ENCODE measurements around the gene ZNF391. TPM values are rescaled to one million over a fixed set of nuclear protein-coding genes. Genes with fewer than 3 reads are reported as not detected.

The ZNF391 gene
- total RNA-seq, 1 experiment from 2014 or later: 5.4 TPM

DNA sequence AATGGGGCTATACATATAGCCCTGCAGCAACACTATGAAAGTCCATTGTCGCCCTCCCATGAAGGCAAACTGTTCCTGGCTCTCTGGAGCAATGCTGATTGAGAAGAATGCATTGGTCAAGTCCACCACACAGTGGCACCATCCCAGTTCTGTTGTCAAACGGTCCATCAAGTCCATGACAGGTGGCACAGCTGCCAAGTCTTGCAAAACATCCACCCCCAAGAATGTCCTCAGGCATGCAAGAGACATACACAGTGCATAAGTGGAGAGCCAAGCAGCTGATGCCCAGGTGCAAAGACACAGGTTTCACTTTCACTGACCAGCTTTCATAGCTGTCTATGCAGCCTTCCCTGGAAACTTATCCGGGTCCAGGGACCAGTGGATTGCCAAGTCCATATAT, 17.5 kb downstream of the ZNF391 start:
- Histone ChIP-seq H3K79me2 (ENCODE audit: insufficient read depth, low read length) (no peaks in the 10 kb centered on the region), H4K91ac (ENCODE audit: insufficient read length, low read depth, low read length) (no peak overlapping the region), H3K79me1 (ENCODE audit: insufficient read depth, low read depth, low read length, poor library complexity, severe bottlenecking) (no peaks in the 10 kb centered on the region), H2BK20ac (ENCODE audit: low read depth, low read length, poor library complexity, severe bottlenecking) (no peak overlapping the region), H3K9ac (ENCODE audit: extremely low read depth, insufficient read length, low read length) (no peak overlapping the region), H3K23me2 (ENCODE audit: insufficient read length, low read depth, low read length, poor library complexity, severe bottlenecking) (no peaks in the 10 kb centered on the region), H3K9me3 (ENCODE audit: control insufficient read depth, low read depth, low read length) (peaks cover 16% of the 10 kb centered on the region), H3T11ph (ENCODE audit: low read length) (no peak overlapping the region), H4K5ac (ENCODE audit: insufficient read length, low read depth, low read length) (no peak overlapping the region), H2BK12ac (ENCODE audit: insufficient read length, low read depth, low read length) (no peak overlapping the region), H3K23ac (ENCODE audit: insufficient read length, low read depth, low read length) (no peak overlapping the region), H3K4me2 (ENCODE audit: insufficient read depth, insufficient read length, low read length) (no peak overlapping the region), H3K14ac (ENCODE audit: insufficient read depth, low read length) (no peak overlapping the region), H3K27me3 (ENCODE audit: insufficient read depth, low read length) (no peaks in the 10 kb centered on the region), H4K20me1 (ENCODE audit: control insufficient read depth, insufficient read depth, insufficient read length) (no peaks in the 10 kb centered on the region), H3K18ac (ENCODE audit: insufficient read length, low read depth, low read length) (no peak overlapping the region), H3K4ac (ENCODE audit: low read depth, low read length) (no peak overlapping the region), H4K8ac (replicated peaks; ENCODE audit: insufficient read length, low read depth, low read length) (no peak overlapping the region), H2AK5ac (ENCODE audit: insufficient read length, low read length) (no peak overlapping the region), H3K4me1 (ENCODE audit: insufficient read depth, low read length) (no peaks in the 10 kb centered on the region), H3K27ac (ENCODE audit: insufficient read length, low read depth, low read length) (no peak overlapping the region), H3K56ac (ENCODE audit: insufficient read length, low read depth, low read length) (no peak overlapping the region), H2BK15ac (ENCODE audit: low read depth, low read length) (no peak overlapping the region), H2AFZ (ENCODE audit: low read length) (no peak overlapping the region), H2BK120ac (ENCODE audit: low read depth, low read length, poor library complexity, severe bottlenecking) (no peak overlapping the region), H2BK5ac (ENCODE audit: insufficient read length, low read length) (no peak overlapping the region)
- no peak for TF ChIP-seq CTCF (conservative IDR thresholded peaks at IDR 0.05)
- Mint-ChIP-seq H3K36me3 (ENCODE audit: insufficient read depth in 1 of 3, low read depth in 3 of 3) (peaks cover 21 to 28% (median 25%) of the 10 kb centered on the region in 3 experiments), H3K4me3 (no peak overlapping the region), H3K27me3 (ENCODE audit: low read depth) (no peaks in the 10 kb centered on the region), H3K9me3 (peaks cover 31 to 34% of the 10 kb centered on the region in 2 experiments), H3K4me1 (no peaks in the 10 kb centered on the region), H3K27ac (no peak overlapping the region)
- no CpG with 5 or more reads among the region's 3 CpGs for WGBS (ENCODE audit: extremely low coverage, insufficient read length, low lambda C conversion rate)
- no peak for DNase-seq
